K562 (cell line): Measurements from ENCODE around the gene TPX2. TPM values are rescaled to one million over a fixed set of nuclear protein-coding genes. Genes with fewer than 3 reads are reported as not detected.

Experiments
- ATAC-seq: fragments of 200-7000 bp; cut with Tn5 transposase; 3 replicates; pipeline ENCODE4 v1.9.1; 2020; ENCODE audit warnings: moderate library complexity
- BruUV-seq: library from RNA; stranded (reverse); fragments of 400-500 nt; replicated peaks from 2 replicates; lab custom pipeline; 2021; lab: Mats Ljungman, UMichigan
- CTCF ChIA-PET: fragments of 300-600 bp; formaldehyde crosslinking; extraction: SDS; loops from one replicate; lab custom pipeline; 2021; ENCODE audit warnings: low intra/inter-chr PET ratio; lab: Yijun Ruan, JAX
- POLR2A ChIA-PET: fragments of 300-600, 350-650 bp; sonication (Branson Sonifier 250); formaldehyde crosslinking; extraction: SDS; loops from one replicate; lab custom pipeline; 2021; ENCODE audit warnings: antibody characterized with exemption, inconsistent platforms; lab: Yijun Ruan, JAX
- DNase-seq, 4 experiments: peaks; one replicate each; pipeline versions ENCODE4 v3.0.0 to v3.0.0-alpha.2; 2011 to 2018; ENCODE audit warnings: low spot score in 3 of 4, mixed read lengths in 3 of 4; ENCODE audit errors: extremely low read depth in 1 of 4
- FAIRE-seq: peaks from 2 replicates; lab custom pipeline; 2011; peaks lifted over from hg19 to GRCh38; lab: Jason Lieb, UNC
- H2AFZ ChIP-seq: 2 replicates; pipeline ENCODE4 v1.6.0; 2011; ENCODE audit warnings: low read depth, low read length, control low read depth, inconsistent platforms
- H3K27ac ChIP-seq: fragments of 200-600 bp; 3 replicates; pipeline ENCODE4 v1.8.0; 2011; ENCODE audit warnings: low read depth, mild to moderate bottlenecking, control low read depth, inconsistent platforms, low read length, moderate library complexity, mixed read lengths; ENCODE audit errors: extremely low read depth
- H3K27me3 ChIP-seq, 2 experiments: fragments of 300-600 bp in 1 of 2; 2 replicates in 1 of 2; 3 replicates in 1 of 2; pipeline versions ENCODE4 v1.6.0 to v1.8.0; 2011; ENCODE audit warnings: inconsistent platforms in 2 of 2, low read length in 2 of 2, mild to moderate bottlenecking in 1 of 2, mixed read lengths in 1 of 2, moderate library complexity in 1 of 2; ENCODE audit not compliant: control insufficient read depth in 2 of 2, insufficient read depth in 2 of 2
- H3K36me3 ChIP-seq: fragments of 300-600 bp; 3 replicates; pipeline ENCODE4 v1.8.0; 2011; ENCODE audit warnings: mild to moderate bottlenecking, low read length, inconsistent platforms; ENCODE audit not compliant: control insufficient read depth, insufficient read depth
- H3K4me1 ChIP-seq, 2 experiments: fragments of 200-600 bp in 1 of 2; replicated peaks in 1 of 2; 2 replicates in 1 of 2; 3 replicates in 1 of 2; pipeline versions ENCODE4 v1.5.1 to v1.8.0; 2011; ENCODE audit warnings: inconsistent platforms in 2 of 2, low read length in 2 of 2, mild to moderate bottlenecking in 1 of 2, mixed read lengths in 1 of 2, moderate library complexity in 1 of 2; ENCODE audit not compliant: control insufficient read depth in 2 of 2, insufficient read depth in 2 of 2
- H3K4me2 ChIP-seq: 2 replicates; pipeline ENCODE4 v1.6.1; 2011; ENCODE audit warnings: low read length, control low read depth, inconsistent platforms, mixed read lengths; ENCODE audit not compliant: insufficient read depth
- H3K4me3 ChIP-seq: fragments of 200-600 bp; sonication (generic), shearing (Covaris generic); 2 replicates; pipeline ENCODE4 v1.5.1; 2016; ENCODE audit warnings: control low read depth, inconsistent platforms
- H3K79me2 ChIP-seq: fragments of 200-600 bp; 3 replicates; pipeline ENCODE4 v1.8.0; 2011; ENCODE audit warnings: low read length, inconsistent platforms; ENCODE audit not compliant: control insufficient read depth, insufficient read depth
- H3K9ac ChIP-seq, 2 experiments: 2 replicates each; pipeline versions ENCODE4 v1.6.0 to v1.6.1; 2011; ENCODE audit warnings: low read depth in 2 of 2, low read length in 2 of 2, control low read depth in 1 of 2, inconsistent platforms in 1 of 2, mild to moderate bottlenecking in 1 of 2, mixed read lengths in 1 of 2; ENCODE audit not compliant: insufficient read depth in 1 of 2
- H3K9me1 ChIP-seq: one replicate; pipeline ENCODE4 v1.6.0; 2011; ENCODE audit warnings: inconsistent platforms, mild to moderate bottlenecking, low read length, moderate library complexity; ENCODE audit not compliant: control insufficient read depth, insufficient read depth
- H3K9me3 ChIP-seq: replicated peaks from 2 replicates; pipeline ENCODE4 v1.5.1; 2011; ENCODE audit warnings: low read depth, low read length, inconsistent platforms; ENCODE audit not compliant: control insufficient read depth, insufficient read depth
- H4K20me1 ChIP-seq: replicated peaks from 2 replicates; pipeline ENCODE4 v1.6.1; 2011; ENCODE audit warnings: low read length, inconsistent platforms, mixed read lengths; ENCODE audit not compliant: control insufficient read depth, insufficient read depth
- FOSL1 ChIP-seq: fragments of 200-800 bp; sonication (Bioruptor generic); conservative IDR thresholded peaks from 2 replicates; pipeline ENCODE4 v1.6.1; 2016; ENCODE audit warnings: missing genetic modification characterization, missing compliant biosample characterization
- JUND ChIP-seq, 2 experiments: IDR thresholded peaks; 2 replicates in 1 of 2; 3 replicates in 1 of 2; pipeline ENCODE4 v1.6.1; 2011; ENCODE audit warnings: borderline replicate concordance in 2 of 2, low read depth in 2 of 2, low read length in 2 of 2, improper control_type of control experiment in 1 of 2, missing biosample characterization in 1 of 2, missing genetic modification characterization in 1 of 2, missing genetic modification reagents in 1 of 2
- NFE2 ChIP-seq: IDR thresholded peaks from 2 replicates; pipeline ENCODE4 v1.6.1; 2014; ENCODE audit warnings: antibody characterized with exemption, low read depth
- ZNF263 ChIP-seq: sonication (generic); formaldehyde crosslinking; IDR thresholded peaks from 2 replicates; pipeline ENCODE4 v1.8.0; 2022; ENCODE audit warnings: mild to moderate bottlenecking, missing genetic modification reagents, borderline replicate concordance
- WGBS: fragments of 100-300 bp; shearing (Covaris generic); methylation state at CpG from one replicate; pipeline ENCODE4 v1.1.6; 2016; ENCODE audit warnings: low coverage, mixed read lengths; ENCODE audit not compliant: insufficient coverage; ENCODE audit errors: missing lambda C conversion rate; 5-methylcytosine and 5-hydroxymethylcytosine counted together
- in situ Hi-C: fragments of 300-500 bp; cut with MboI; formaldehyde crosslinking; loops from 4 replicates; pipeline ENCODE4 v1.15.0; 2018; ENCODE audit warnings: inconsistent platforms, mixed read lengths
- intact Hi-C: fragments of 100-400 bp; cut with micrococcal nuclease; formaldehyde crosslinking; loops from 2 replicates; pipeline ENCODE4 v1.14.2; 2022
- polyA plus RNA-seq, 8 experiments: library from polyadenylated mRNA; depleted of rRNA in 4 of 8; stranded (reverse) in 5 of 8; unstranded in 3 of 8; fragments of >200 nt; fragmentation: Nextera tagmentation in 2 of 8; fragmentation: Illumina TruSeq in 1 of 8; extraction: Ambion mirVana in 2 of 8; extraction: Trizol in 1 of 8; gene quantifications; 2 replicates each; pipeline versions ENCODE4 v1.2.1 to v1.2.3, GENCODE V29; 2011 to 2014; ENCODE audit warnings: inconsistent platforms in 1 of 8, missing spikeins in 1 of 8
- total RNA-seq, 7 experiments: library from RNA; depleted of rRNA in 6 of 7; stranded (reverse); fragments of >200 nt in 6 of 7; fragmentation: Illumina TruSeq in 2 of 7; extraction: Trizol in 2 of 7; gene quantifications; 2 replicates each; pipeline versions ENCODE4 v1.2.1 to v1.2.3, GENCODE V29; 2011 to 2021; ENCODE audit warnings: low replicate concordance in 1 of 7
- TF ChIP-seq, protein P1 (sequence below): IDR thresholded peaks from 3 replicates; pipeline ENCODE4 v1.6.1; 2011; ENCODE audit warnings: borderline replicate concordance, mild to moderate bottlenecking, moderate library complexity; ENCODE audit not compliant: insufficient read length; ENCODE audit errors: extremely low read depth
- TF ChIP-seq, protein P2 (sequence below), 2 experiments: fragments of 450-650 bp in 1 of 2; sonication (generic) in 1 of 2; formaldehyde crosslinking in 1 of 2; IDR thresholded peaks in 1 of 2; conservative IDR thresholded peaks in 1 of 2; 2 replicates each; pipeline versions ENCODE4 v1.6.1 to v1.8.1; 2016 to 2023; ENCODE audit warnings: mild to moderate bottlenecking in 2 of 2, moderate library complexity in 2 of 2, inconsistent platforms in 1 of 2, missing genetic modification reagents in 1 of 2

Gene TPX2
- total and polyA plus RNA-seq, 9 of the 15 experiments (the other 6 are each of a cell fraction or from before 2014, with no cell fraction given) = 48.0 to 241 (median 133) TPM

DNA sequence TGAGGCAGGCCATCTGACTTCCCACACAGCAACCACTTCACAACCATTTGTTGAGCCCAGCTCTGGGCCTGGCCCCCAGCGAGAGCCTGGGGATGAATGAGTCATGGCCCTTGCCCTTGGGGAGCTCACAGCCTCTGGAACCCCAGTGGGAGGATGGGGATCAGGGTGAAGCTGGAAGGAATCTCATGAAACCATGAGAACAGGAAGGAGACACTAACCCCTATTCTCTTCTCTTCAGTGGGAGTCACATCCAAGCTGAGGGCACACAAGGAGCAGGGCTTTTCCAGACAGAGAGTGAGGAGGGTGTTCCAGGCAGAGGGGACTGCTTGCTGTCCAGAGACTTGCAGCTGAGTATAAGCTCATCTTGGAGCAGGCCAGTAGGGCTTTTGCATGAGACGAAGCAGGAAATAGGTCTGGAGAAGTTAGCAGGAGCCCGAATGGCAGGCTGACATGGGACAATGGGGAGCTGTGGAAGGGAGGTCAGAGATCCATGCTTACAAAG is 98.9 kb downstream of the TPX2 start:
- H3K36me3 ChIP-seq = no peaks in the 10 kb centered on the region
- no peaks in the 10 kb centered on the region for H3K9me3 ChIP-seq
- no peaks in the 10 kb centered on the region for H3K9me1 ChIP-seq
- TF ChIP-seq, protein P1, sequence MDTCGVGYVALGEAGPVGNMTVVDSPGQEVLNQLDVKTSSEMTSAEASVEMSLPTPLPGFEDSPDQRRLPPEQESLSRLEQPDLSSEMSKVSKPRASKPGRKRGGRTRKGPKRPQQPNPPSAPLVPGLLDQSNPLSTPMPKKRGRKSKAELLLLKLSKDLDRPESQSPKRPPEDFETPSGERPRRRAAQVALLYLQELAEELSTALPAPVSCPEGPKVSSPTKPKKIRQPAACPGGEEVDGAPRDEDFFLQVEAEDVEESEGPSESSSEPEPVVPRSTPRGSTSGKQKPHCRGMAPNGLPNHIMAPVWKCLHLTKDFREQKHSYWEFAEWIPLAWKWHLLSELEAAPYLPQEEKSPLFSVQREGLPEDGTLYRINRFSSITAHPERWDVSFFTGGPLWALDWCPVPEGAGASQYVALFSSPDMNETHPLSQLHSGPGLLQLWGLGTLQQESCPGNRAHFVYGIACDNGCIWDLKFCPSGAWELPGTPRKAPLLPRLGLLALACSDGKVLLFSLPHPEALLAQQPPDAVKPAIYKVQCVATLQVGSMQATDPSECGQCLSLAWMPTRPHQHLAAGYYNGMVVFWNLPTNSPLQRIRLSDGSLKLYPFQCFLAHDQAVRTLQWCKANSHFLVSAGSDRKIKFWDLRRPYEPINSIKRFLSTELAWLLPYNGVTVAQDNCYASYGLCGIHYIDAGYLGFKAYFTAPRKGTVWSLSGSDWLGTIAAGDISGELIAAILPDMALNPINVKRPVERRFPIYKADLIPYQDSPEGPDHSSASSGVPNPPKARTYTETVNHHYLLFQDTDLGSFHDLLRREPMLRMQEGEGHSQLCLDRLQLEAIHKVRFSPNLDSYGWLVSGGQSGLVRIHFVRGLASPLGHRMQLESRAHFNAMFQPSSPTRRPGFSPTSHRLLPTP = no peak
- TF ChIP-seq ZNF263 (peak; percentile 94), JUND (IDR thresholded peaks at IDR 0.05; ENCODE audit: borderline replicate concordance, low read depth, low read length) (peak; percentile 55; the same call in 1 of the 2 replicates), JUND (tag; IDR thresholded peaks at IDR 0.05; ENCODE audit: borderline replicate concordance, low read depth, low read length) (peak; percentile 35; the same call in 1 of the 3 replicates), NFE2 (no peak), FOSL1 (tag) (0 out of 2 replicates have a peak, but pooled peaks have one; percentile 29)
- TF ChIP-seq, protein P2, sequence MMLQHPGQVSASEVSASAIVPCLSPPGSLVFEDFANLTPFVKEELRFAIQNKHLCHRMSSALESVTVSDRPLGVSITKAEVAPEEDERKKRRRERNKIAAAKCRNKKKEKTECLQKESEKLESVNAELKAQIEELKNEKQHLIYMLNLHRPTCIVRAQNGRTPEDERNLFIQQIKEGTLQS (IDR thresholded peaks at IDR 0.05) = peak; percentile 59; the same call in 1 of the 2 replicates
- TF ChIP-seq, protein P2 (CRISPR knock-in tag; conservative IDR thresholded peaks at IDR 0.05) = no peak
- TF ChIP-seq, all 486 proteins: peak for 4
- Histone ChIP-seq H3K9ac (peak overlapping the region in 1 of 2 experiments; percentile 78; a peak in 1 of 4 replicates), H4K20me1 (0 out of 2 replicates have a peak, but pooled peaks cover 6% of the 10 kb centered on the region), H3K4me2 (no peak overlapping the region), H3K27me3 (no peaks in the 10 kb centered on the region; a peak in 1 of 5 replicates), H3K4me1 (peaks cover 35 to 60% of the 10 kb centered on the region in 2 experiments), H3K79me2 (no peaks in the 10 kb centered on the region), H3K27ac (no peak overlapping the region), H2AFZ (peak overlapping the region; percentile 40; the same call in 1 of the 2 replicates), H3K4me3 (no peak overlapping the region)
- ChIA-PET CTCF (interaction anchor here (1.3 kb wide), 1 partner anchor 9 kb away, joined by 3 read pairs; no protein-coding TSS in a partner anchor), POLR2A (interaction anchor here (0.6 to 1.3 kb wide), 6 partner anchors 9 to 272 kb away, joined by 3 to 4 read pairs (median 3); partner anchors contain the start of gene PDRG1)
- 33% methylated on average over 3 of the region's 3 CpGs for WGBS
- DNase-seq = peak; percentile 26 to 57 (median 37)
- intact Hi-C loops = loop anchor here (5.0 kb wide), 1 partner anchor 276 kb away; no protein-coding TSS in a partner anchor
- ATAC-seq = no peak
- no TSS peak for BruUV-seq
- no peak for FAIRE-seq
- in situ Hi-C loops = loop anchor here (25.0 kb wide), 1 partner anchor 824 kb away; the partner anchor contains the start of gene C20orf203
